Measurements from ENCODE around the gene CABP7. TPM values are rescaled to one million over a fixed set of nuclear protein-coding genes. Genes with fewer than 3 reads are reported as not detected.

CABP7 gene
- total RNA-seq, 1 donor from 2014 or later = not detected

DNA sequence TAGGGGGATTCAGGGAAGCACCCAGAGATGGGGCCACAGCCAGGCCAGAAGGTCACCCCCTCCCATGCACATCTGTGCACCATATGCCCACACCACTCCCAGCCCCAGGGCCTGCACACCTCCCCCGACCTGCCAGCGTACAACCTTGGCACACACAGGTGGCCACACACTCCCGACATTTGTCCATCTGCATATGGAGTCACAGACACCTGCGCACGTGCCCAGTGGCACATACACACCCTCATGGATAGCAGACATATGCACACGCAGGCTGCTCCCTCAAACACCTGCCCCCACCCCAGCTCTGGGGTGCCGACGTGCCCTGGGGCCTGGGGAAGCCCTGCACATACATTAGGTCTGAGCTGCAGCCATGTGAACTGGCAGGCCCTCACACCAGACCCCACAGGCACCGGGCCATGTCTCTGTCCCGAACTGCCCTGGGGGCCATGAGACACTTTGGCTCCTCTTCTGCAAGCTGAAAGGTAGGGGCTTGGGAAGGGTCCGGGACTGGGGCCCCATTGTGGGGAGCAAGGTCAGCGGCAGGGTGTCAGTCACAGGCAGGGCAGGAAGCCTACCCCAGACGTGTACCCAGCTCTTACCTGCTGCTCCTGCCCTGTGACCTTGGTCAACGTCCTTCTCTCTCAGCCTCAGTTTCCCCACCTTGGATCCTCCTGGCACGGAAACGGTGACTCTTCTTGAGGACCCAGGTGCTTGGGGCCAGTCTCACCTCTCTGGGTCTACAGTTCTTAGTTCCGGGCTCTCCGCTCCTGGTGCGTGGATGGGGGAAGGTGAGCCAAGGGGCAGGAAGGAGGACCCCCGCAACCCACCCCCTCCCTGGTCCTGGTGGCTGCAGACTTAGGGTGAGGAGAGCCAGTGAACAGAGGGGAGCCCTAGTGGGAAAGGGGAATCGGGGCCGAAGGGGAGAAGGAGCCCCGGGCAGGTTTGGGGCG is 579 bp upstream of the CABP7 start:
- Histone ChIP-seq H3K27me3 (ENCODE audit: low read depth) (peaks cover 67% of the 10 kb centered on the region), H3K4me1 (peaks cover 3% of the 10 kb centered on the region), H3K27ac (no peak overlapping the region), H3K36me3 (no peaks in the 10 kb centered on the region), H3K4me3 (no peak overlapping the region), H3K9me3 (no peaks in the 10 kb centered on the region)
- TF ChIP-seq, protein P1, sequence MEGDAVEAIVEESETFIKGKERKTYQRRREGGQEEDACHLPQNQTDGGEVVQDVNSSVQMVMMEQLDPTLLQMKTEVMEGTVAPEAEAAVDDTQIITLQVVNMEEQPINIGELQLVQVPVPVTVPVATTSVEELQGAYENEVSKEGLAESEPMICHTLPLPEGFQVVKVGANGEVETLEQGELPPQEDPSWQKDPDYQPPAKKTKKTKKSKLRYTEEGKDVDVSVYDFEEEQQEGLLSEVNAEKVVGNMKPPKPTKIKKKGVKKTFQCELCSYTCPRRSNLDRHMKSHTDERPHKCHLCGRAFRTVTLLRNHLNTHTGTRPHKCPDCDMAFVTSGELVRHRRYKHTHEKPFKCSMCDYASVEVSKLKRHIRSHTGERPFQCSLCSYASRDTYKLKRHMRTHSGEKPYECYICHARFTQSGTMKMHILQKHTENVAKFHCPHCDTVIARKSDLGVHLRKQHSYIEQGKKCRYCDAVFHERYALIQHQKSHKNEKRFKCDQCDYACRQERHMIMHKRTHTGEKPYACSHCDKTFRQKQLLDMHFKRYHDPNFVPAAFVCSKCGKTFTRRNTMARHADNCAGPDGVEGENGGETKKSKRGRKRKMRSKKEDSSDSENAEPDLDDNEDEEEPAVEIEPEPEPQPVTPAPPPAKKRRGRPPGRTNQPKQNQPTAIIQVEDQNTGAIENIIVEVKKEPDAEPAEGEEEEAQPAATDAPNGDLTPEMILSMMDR (IDR thresholded peaks at IDR 0.05) = no peak
- intact Hi-C loops (cut with DNase I) = no loop called here
- DNase-seq (no peak), ATAC-seq (no peak)

DNA sequence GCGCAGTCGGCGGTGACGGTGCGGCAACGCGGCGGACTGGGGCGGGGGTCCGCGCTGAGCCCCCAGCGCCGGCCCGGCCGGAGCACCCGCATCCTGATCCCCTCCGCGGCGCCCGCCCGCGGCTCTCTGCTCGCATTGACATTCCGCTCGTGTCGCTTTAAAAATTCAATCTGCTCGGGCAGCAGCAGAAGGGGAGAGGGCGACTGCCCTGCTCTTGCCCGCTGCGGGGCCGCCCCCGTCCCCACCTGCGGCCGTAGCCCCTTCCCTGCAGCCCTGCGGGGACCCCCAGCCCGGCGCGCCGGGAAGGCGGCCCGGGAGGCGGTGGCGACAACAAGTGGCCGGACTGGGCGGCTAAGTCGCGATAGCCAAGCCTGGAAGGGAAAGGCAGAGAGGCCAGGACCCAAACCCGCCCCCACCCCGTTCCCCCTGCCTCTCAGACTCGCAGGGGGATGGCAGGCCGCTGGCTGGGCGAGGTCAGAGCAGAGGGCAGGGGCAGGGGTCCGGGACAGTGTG is 1.1 kb downstream of the CABP7 start:
- no peak overlapping the region for H3K4me3 ChIP-seq

DNA sequence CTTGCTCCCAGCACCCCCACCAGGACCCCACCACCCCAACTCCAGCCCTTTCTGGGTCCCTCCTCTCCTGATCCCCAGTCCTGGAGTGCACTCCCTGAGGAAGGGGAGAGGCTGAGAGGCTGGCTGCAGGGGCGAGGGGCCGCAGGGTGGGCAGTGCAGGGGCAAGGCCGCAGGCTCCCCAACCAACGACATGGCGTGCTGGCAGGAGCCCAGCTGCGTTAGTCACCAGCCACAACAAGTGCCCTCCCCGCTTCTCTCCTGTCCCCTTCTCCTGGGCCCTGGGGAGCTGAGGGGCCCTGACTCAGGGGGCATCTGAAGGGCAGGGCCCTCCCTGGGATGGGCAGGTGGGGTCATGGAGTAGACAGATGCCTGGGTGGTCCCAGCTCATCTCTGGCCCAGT is 2.3 kb downstream of the CABP7 start:
- no peaks in the 10 kb centered on the region for H3K36me3 ChIP-seq
- DNase-seq = no peak
- H3K4me3 ChIP-seq = no peak overlapping the region
- H3K27ac ChIP-seq = no peak overlapping the region
- no peaks in the 10 kb centered on the region for H3K9me3 ChIP-seq
- intact Hi-C loops (cut with DNase I) = no loop called here
- peaks cover 52% of the 10 kb centered on the region for H3K27me3 ChIP-seq (ENCODE audit: low read depth)
- H3K4me1 ChIP-seq = peaks cover 3% of the 10 kb centered on the region
- TF ChIP-seq, protein P1 (IDR thresholded peaks at IDR 0.05) = no peak
- no peak for ATAC-seq

More for the DNA sequence above, 1.1 kb downstream of the CABP7 start:
- Histone ChIP-seq H3K27me3 (ENCODE audit: low read depth) (peaks cover 58% of the 10 kb centered on the region), H3K27ac (no peak overlapping the region), H3K36me3 (no peaks in the 10 kb centered on the region), H3K4me1 (peaks cover 3% of the 10 kb centered on the region), H3K9me3 (no peaks in the 10 kb centered on the region)
- ATAC-seq (no peak), DNase-seq (no peak)
- TF ChIP-seq, protein P1 (IDR thresholded peaks at IDR 0.05) = no peak
- intact Hi-C loops (cut with DNase I) = no loop called here

DNA sequence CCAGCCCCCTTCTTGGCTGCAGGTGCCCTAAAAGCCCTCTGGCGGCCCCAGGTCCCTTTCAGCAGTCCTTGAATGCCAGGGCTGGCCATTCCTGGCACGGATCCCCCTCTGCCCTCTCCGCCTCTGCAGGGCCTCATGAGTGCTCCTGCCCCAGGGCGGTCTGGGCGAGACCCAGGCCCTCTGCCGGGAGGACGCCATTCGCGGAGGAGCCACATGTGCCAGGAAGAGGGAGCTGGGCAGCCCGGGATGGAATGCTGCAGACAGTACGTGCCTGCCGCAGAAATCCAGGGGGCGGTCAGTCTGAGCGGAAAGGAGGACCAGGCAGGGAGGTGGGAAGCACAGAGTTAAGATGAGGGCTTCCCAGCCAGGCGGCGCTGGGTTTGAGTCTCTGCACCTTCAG is 2.8 kb downstream of the CABP7 start:
- intact Hi-C loops (cut with DNase I) = no loop called here
- H3K9me3 ChIP-seq = no peaks in the 10 kb centered on the region
- H3K36me3 ChIP-seq = no peaks in the 10 kb centered on the region
- peaks cover 50% of the 10 kb centered on the region for H3K27me3 ChIP-seq (ENCODE audit: low read depth)
- peaks cover 3% of the 10 kb centered on the region for H3K4me1 ChIP-seq
- ATAC-seq (no peak), DNase-seq (no peak)
- TF ChIP-seq, protein P1 (IDR thresholded peaks at IDR 0.05) = no peak
- H3K4me3 ChIP-seq = no peak overlapping the region
- no peak overlapping the region for H3K27ac ChIP-seq

DNA sequence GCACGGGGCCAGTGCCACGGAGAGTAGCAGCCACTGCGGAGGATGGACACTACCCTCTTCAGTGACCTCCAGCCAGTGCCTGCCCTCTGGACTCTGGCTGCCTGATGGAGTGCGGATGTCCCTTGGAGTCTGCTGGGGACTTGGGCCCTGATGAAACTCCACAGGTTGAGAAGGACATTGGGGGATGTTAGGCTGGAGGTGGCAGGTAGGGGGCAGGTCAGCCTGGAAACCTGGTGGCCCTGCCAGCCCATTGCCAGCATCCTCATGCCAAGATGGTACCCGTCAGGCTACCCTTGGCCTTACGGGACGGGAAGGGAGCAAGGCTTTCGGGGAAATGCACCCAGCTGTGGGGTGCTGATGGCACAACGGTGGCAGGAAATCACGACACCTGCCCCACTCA is 4.0 kb downstream of the CABP7 start:
- Histone ChIP-seq H3K27ac (no peak overlapping the region), H3K36me3 (no peaks in the 10 kb centered on the region), H3K27me3 (ENCODE audit: low read depth) (peaks cover 38% of the 10 kb centered on the region), H3K4me3 (no peak overlapping the region), H3K4me1 (peaks cover 3% of the 10 kb centered on the region), H3K9me3 (no peaks in the 10 kb centered on the region)
- no peak for ATAC-seq
- TF ChIP-seq, protein P1 (IDR thresholded peaks at IDR 0.05) = no peak
- intact Hi-C loops (cut with DNase I) = no loop called here
- DNase-seq = no peak

Data from lower lobe of right lung (tissue), 2 donors.